NCI-H748 (cell line): ENCODE results near the gene ERP29.
"Not testable (repeated sequence)": the region's sequence is repeated elsewhere in the genome, so short reads cannot be mapped to it uniquely, and the experiment has no call there.

Source experiments
- DNase-seq: peaks from one replicate; lab custom pipeline; 2025; ENCODE audit not compliant: unreplicated experiment; lab: John Stamatoyannopoulos, UW

Gene ERP29

DNA sequence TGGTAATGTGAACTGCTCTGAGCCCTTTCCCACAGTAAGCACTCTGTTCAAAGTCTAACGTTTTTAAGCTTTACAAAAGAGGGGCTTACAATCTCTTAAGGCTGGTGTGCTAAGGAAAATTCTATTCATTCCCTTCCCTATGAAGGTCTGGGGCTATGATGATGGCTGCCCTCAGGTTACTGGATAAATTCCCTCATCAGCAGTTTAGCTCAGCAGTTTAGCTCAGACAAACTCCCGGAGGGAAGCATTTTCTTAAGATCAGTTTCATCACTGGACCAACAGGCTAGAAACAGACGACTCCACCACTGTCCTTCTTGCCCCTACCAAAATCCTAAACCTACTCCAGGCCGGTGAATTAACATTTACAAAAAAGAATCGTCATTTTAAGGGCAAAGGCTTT is 19.1 kb downstream of the ERP29 start:
- DNase-seq = no peak

DNA sequence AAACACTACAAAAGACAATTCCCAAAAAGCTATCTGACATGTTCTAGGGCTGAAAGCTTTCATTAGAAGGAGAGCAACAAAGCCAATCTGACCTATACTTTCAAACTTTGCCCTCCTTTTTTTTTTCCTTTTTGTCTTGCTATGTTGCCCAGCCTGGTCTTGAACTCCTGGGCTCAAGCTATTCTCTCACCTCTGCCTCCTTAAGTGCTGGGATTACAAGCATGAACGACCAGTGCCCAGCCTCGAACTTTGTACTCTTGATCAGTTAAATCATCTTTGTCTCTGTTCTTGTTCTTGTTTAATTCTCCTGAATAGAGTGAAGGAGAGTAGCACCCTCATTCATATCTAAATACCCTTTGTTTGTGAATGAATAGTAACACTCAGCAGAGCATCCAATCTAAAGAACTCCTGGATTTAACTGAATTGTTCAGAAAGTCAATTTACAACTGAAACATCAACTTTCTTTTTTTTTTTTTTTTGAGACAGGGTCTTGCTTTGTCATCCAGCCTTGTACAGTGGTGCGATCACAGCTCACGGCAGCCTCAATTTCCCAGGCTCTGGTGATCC is 22.1 kb downstream of the ERP29 start:
- no peak for DNase-seq

DNA sequence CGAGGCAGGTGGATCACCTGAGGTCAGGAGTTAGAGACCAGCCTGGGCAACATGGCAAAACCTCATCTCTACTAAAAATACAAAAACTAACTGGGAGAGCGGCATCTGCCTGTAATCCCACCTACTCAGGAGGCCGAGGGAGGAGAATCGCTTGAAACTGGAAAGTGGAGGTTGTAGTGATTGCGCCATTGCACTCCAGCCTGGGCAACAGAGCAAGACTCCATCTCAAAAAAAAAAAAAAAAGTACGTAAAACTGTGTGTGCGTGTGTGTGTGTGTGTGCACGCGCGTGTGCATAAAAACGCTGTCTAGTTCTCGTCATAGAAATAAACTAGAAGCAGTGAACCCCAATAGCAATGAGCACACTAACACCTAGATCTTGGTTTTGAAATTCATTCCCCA is 23.4 kb downstream of the ERP29 start:
- not testable (repeated sequence) for DNase-seq

DNA sequence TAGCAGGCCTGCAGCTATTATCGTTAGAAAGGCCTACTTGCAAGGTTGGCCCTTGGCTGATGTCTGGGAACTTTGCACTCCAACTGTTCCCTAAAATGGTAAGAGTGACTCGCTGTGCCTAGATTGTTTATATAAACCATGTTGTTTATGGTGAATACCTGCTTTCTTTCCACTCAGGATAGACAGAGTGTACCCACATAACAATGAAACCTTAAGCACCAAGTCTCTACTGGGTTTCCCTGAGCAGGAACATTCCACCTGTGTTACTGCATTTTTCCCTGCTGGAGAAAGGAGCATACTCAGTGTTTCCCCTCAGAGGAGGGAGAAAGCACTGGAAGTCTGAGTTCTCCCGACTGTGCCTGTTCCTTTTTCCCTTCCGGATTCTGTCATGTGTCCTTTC is 32.8 kb downstream of the ERP29 start:
- no peak for DNase-seq

DNA sequence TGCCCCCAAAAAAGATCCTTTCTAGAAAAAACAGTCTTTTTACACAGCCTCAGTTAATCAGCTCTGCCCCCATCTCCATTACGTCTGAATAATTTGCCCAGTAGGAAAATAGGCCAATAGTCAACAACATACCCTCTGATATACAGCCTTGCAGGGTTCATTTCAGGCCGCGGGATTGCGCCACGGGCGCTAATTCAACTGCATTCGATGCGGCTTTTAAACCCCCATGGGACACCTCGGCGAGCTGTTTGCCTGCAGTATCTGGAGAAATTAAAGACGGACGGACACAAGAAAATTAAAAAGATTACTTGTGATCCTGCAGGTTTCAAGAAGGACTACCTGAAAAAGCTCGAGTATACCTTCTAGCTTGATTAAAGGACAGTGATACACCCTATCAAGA is 36.1 kb downstream of the ERP29 start:
- no peak for DNase-seq

DNA sequence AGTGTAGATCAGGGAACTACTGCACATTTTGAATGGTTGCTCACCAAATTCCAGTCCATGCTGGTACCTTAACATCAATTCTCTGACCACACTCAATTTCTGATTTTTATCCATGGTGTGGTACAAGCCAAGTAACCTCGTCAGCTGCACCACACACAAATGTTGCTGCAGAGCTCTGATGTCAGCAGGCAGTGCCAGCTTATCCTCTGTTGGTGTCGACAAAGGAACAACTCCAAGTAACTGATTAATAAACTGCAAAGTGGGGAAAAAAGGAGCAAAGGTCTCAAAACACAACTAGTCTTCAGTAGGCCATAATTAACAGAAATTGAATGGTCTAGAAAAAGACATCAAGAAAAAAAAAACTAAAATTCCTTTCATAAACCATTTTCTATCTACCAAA is 47.9 kb downstream of the ERP29 start:
- DNase-seq = no peak

DNA sequence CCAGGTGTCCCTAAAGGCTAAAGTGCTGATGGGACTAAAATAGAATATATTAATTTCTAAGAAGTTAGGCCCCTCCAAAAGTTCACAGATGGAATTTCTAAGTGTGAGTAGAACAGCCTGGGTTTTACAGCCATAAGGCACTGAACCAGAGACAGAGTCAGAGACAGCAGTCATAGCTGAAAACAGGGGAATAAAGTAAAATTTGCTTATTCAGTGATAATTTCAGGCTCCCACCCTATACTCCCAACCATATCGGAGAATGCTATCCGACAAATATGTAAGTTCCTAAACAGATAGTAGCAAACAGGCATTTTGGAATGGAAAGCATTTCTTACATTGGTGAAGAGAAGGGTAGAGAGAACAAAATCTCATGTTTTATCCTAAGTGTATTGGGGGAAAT is 50.0 kb downstream of the ERP29 start:
- no peak for DNase-seq

DNA sequence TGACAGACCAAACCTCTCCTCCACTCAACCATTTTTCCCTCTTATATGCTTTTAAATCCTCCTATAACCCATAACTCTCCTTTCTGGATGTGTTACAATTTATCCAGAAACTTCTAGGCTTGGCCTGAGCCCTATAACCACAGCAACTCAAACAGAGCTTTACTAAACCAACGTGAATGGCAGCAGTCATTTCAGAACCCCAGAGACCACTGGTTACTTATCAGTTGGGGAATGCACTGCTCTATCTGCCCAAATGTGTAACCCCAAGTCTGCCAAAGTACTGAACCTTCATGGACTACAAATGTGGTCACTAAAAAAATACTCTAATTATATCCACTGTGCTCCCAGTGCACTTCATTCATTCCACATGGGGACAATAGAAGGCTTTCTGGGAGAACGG is 53.3 kb downstream of the ERP29 start:
- no peak for DNase-seq
